ENCODE results near the gene HELZ2.

Gene HELZ2

GRCh38 chr20:63537525-63538203 lies 36.4 kb downstream of the HELZ2 start:
- DNase-seq = peak; percentile 88

GRCh38 chr20:63536997-63537524 lies 37.0 kb downstream of the HELZ2 start, which contains the start of gene PTK6:
TSS of gene PTK6 (minus strand) at chr20:63537376. CDS start at chr20:63537314, 62 bp downstream.
- DNase-seq = no peak

GRCh38 chr20:63536241-63536977 lies 37.6 kb downstream of the HELZ2 start:
- peak; percentile 72 for DNase-seq

DNA sequence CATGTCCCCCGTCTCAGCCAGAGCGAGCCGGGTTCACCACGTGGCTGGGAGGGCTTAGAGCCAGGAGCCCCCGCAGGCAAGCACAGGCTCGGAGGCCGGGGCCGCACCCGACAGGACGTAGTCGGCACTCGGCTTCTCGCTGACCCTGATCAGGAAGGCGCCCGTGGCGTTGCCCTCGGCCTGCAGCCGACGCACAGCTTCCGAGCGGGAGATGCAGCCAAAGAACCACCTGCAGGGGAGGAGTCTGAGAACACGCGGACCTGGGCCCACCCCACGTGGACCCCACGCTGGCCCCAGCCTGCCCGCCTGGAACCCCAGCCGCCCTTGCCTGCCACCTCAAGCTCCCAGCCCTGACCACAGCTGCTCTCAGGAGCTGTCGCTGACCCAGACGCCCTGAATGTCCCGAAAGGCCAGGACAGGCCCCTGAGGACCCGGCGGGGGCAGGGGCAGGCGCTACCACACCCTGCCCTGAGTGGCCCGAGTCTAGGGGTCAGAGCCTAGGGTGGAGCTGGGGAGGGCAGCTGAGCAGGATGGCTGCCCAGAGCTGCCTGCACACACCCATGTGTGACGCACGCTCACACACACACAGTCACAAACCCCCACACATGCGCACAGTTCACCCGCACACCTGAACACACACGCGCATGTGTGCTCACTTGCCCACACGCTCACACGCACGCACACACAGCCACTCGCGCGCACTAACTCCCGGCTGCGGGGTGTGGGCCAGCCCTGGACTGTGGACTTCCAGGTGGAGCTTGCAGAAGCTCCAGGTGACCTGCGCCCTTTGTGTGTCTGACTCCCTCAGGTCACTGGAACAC lies 39.0 kb downstream of the HELZ2 start:
- no peak for DNase-seq

- DNase-seq = no peak
These were observed 39.6 kb downstream of the HELZ2 start for GRCh38 chr20:63534427-63534830.

- DNase-seq = no peak
These were observed 40.1 kb downstream of the HELZ2 start for GRCh38 chr20:63533871-63534393.

- no peak for DNase-seq
These were observed 40.7 kb downstream of the HELZ2 start for GRCh38 chr20:63533388-63533787.

- DNase-seq = no peak
These were observed 41.5 kb downstream of the HELZ2 start for GRCh38 chr20:63532449-63532971.

GRCh38 chr20:63531686-63532448 lies 42.2 kb downstream of the HELZ2 start:
- DNase-seq = no peak

DNA sequence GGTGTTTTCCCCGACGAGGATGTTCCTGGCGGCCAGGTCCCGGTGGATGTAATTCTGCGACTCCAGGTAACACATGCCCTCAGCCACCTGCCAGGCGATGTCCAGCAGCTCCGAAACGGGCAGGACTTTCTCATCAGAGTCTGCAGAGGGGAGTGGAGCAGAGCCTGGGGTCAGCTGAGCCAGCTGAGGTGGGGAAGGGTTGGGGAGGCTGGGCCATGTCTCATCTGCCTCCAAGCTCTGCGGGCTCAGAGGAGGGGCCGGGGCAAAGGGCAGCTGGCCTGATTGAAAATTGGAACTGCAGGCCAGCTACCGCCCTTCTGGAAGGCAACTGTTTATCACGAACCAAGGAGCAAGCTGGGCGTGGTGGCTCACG lies 43.3 kb downstream of the HELZ2 start:
- no peak for DNase-seq

DNA sequence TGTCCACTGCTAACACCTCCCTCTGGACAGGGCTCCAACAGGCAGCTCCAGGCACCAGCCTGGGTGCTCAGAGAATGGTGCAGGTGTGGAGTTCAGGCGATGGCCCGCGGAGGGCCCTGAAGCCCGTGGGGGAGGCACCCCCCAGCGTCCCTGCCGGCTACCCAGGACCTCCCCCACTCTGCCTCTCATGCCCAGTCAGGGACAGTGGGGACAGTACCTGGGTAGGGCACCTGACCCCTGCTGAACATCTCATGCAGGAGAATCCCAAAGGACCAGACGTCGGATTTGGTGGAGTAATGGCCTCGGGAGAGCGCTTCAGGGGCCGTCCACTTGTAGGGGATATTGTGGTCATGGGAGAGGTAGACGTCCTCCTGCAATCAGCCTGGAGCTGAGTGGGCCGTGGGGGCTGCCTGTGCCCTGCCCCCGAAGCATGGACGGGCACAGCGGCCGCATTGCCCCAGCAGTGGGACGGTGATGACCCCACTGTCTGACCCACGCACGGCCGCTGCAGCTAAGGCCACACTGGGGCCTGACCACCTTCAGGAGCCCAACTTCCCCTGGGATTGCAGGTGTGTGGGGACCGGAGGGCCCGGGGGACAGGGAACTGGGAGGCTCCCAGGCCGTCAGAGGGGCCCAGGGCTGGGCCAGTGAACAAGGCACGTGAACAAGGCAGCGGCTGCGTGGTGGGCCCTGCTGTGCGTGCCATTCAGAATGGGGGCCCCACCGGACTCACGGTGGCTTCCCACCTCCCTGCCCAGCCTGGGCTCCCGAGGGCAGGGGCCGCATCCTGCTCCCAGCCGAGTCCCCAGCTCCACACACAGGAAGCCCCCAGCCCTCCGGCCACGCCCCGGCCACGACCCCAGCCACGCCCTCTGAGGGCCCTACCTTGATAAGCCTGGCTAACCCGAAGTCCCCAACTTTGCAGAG lies 43.9 kb downstream of the HELZ2 start:
- no peak for DNase-seq

DNA sequence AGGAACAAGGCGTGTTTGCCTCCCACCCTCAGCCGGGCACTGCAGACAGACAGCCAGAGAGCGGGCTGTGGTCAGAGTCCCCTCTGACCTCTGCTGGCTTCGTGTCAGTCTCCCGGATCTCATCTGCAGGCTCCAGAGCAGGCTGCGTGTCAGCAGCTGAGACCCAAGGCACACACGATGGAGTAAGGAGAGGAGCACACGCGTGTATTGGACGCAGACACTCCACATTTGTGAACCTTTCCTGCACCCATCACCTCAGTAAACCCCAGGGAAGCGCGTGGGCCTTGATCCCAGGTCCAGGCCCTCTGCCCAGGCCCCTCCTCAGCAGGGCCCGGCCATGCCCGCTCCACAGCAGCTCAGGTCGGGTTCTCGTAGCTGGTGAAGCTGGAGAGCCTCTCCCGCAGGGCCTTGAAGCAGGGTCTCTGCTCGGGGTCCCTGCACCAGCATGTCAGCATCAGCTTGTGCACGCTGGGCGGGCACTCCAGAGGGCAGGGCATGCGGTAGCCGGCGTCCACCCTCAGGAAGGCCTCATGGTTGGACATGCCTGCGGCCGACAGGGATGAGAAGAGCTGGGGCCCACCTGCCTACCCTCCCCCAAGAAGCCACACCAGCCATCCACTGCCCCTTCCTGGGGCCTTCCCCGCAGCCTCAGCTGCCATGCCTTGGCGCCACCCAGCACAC lies 44.7 kb downstream of the HELZ2 start:
- no peak for DNase-seq

DNA sequence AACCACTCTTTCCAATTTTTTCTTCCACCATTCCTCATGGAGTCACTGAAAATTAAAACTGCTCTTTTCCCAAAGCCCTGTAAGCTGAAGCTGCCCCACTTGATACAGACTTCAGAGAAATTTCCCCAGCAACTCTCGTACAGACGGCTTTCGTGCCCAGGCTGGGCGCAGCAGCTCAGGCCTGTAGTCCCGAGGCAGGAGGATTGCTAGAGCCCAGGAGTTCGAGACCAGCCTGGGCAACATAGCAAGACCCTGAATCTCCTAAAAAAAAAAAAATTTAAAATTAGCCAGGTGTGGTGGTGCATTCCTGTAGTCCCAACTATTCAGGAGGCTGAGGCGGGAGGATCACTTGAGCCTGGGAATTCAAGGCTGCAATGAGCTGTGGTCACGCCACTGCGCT lies 46.9 kb downstream of the HELZ2 start:
- no peak for DNase-seq

DNA sequence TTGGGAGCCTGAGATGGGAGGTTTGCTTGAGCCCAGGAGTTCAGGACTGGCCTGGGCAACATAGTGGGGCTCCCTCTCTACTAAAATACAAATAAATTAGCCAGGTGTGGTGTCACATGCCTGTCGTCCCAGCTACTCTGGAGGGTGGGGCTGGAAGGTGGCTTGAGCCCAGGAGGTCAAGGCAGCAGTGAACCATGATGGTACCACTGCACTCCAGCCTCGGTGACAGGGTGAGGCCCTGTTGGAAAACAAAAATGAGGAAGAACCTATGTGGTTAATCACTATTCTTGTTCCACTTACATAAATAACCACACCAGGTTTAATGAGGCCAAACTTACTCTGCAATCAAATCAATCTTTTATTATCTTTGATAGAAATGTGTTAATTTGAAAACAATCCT lies 48.1 kb downstream of the HELZ2 start:
- DNase-seq = no peak

DNA sequence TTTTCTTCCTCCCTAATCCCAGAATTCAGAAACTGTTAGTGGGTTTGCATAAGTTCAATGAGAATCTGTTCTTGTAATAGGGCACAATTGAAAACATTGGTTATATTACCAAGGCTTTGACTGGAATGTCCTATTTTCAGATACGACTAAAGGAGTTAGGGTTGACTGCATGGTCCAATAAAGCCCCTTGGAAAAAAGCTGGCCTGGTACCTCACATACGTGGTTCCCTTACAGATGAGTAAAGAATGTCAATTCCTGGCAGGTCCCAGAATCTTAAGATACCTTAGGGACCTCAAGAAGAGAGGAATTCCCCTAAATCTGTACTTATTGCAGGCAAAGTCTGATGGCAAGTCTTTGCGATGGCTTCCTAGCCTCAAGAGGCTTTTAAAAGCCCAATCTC lies 48.9 kb downstream of the HELZ2 start:
- no peak for DNase-seq
